Endothelial cell of umbilical vein (primary cell): ENCODE results near the gene ANXA2R. TPM values are rescaled to one million over a fixed set of nuclear protein-coding genes. Genes with fewer than 3 reads are reported as not detected.

Source experiments
- BruUV-seq: library from RNA; stranded (reverse); fragments of 400-500 nt; replicated peaks from 2 replicates; lab custom pipeline; 2021; lab: Mats Ljungman, UMichigan
- CTCF ChIA-PET: fragments of 300-600, 350-600 bp; sonication (Branson Sonifier 250); formaldehyde crosslinking; loops from one replicate; lab custom pipeline; 2021; ENCODE audit warnings: antibody characterized with exemption, inconsistent platforms; lab: Charles Lee
- POLR2A ChIA-PET: fragments of 300-600, 350-600 bp; sonication (Branson Sonifier 250); formaldehyde crosslinking; loops from one replicate; lab custom pipeline; 2021; ENCODE audit warnings: antibody characterized with exemption, inconsistent platforms; lab: Charles Lee
- DNase-seq: peaks from one replicate; pipeline ENCODE4 v3.0.0-alpha.2; 2011; ENCODE audit warnings: low read depth, low spot score
- FAIRE-seq: peaks from 2 replicates; lab custom pipeline; 2011; peaks lifted over from hg19 to GRCh38; lab: Jason Lieb, UNC
- H2AFZ ChIP-seq: 2 replicates; pipeline ENCODE4 v1.6.0; 2012; ENCODE audit warnings: low read depth, low read length, control low read depth, inconsistent platforms
- H3K27ac ChIP-seq: 2 replicates; pipeline ENCODE4 v1.5.1; 2011; ENCODE audit warnings: low read depth, mild to moderate bottlenecking, control low read depth, low read length, moderate library complexity; ENCODE audit not compliant: insufficient read depth
- H3K27me3 ChIP-seq, 2 experiments: 2 replicates each; pipeline versions ENCODE4 v1.6.0 to v1.6.1; 2011; ENCODE audit warnings: low read length in 2 of 2, mixed read lengths in 1 of 2; ENCODE audit not compliant: control insufficient read depth in 2 of 2, insufficient read depth in 2 of 2
- H3K36me3 ChIP-seq, 2 experiments: 2 replicates in 1 of 2; 3 replicates in 1 of 2; pipeline ENCODE4 v1.5.1; 2011; ENCODE audit warnings: low read length in 2 of 2, mild to moderate bottlenecking in 1 of 2, moderate library complexity in 1 of 2; ENCODE audit not compliant: control insufficient read depth in 2 of 2, insufficient read depth in 2 of 2; ENCODE audit errors: extremely low read depth in 1 of 2
- H3K4me1 ChIP-seq: 3 replicates; pipeline ENCODE4 v1.5.1; 2011; ENCODE audit warnings: mild to moderate bottlenecking, low read length; ENCODE audit not compliant: control insufficient read depth, insufficient read depth; ENCODE audit errors: extremely low read depth
- H3K4me2 ChIP-seq: 2 replicates; pipeline ENCODE4 v1.6.1; 2011; ENCODE audit warnings: low read length, control low read depth, mixed read lengths; ENCODE audit not compliant: insufficient read depth
- H3K4me3 ChIP-seq, 3 experiments: fragments of 200-600 bp in 1 of 3; sonication (generic), shearing (Covaris generic) in 1 of 3; replicated peaks in 1 of 3; 2 replicates each; pipeline ENCODE4 v1.5.1; 2011 to 2016; ENCODE audit warnings: control low read depth in 3 of 3, low read length in 3 of 3, mild to moderate bottlenecking in 2 of 3, inconsistent platforms in 1 of 3, low read depth in 1 of 3, moderate library complexity in 1 of 3; ENCODE audit not compliant: insufficient read depth in 1 of 3
- H3K79me2 ChIP-seq: 2 replicates; pipeline ENCODE4 v1.6.0; 2012; ENCODE audit warnings: low read length, inconsistent platforms; ENCODE audit not compliant: control insufficient read depth, insufficient read depth
- H3K9ac ChIP-seq: replicated peaks from 2 replicates; pipeline ENCODE3; 2011; ENCODE audit warnings: low read length, control low read depth; ENCODE audit not compliant: insufficient read depth; ENCODE audit errors: extremely low read depth
- H3K9me1 ChIP-seq: replicated peaks from 3 replicates; pipeline ENCODE4 v1.6.0; 2011; ENCODE audit warnings: mild to moderate bottlenecking, low read length; ENCODE audit not compliant: control insufficient read depth, insufficient read depth; ENCODE audit errors: extremely low read depth
- H3K9me3 ChIP-seq: replicated peaks from 2 replicates; pipeline ENCODE4 v1.5.1; 2012; ENCODE audit warnings: low read length, inconsistent platforms; ENCODE audit not compliant: control insufficient read depth, insufficient read depth
- H4K20me1 ChIP-seq: replicated peaks from 2 replicates; pipeline ENCODE3; 2011; ENCODE audit warnings: mild to moderate bottlenecking, low read length; ENCODE audit not compliant: control insufficient read depth, insufficient read depth; ENCODE audit errors: extremely low read depth
- CTCF ChIP-seq, 2 donors: IDR thresholded peaks; 1 replicate in 1 of 2; 2 replicates in 1 of 2; pipeline ENCODE4 v1.5.1; 2011; ENCODE audit warnings: low read length in 2 of 2, mild to moderate bottlenecking in 2 of 2, moderate library complexity in 2 of 2, control low read depth in 1 of 2, inconsistent platforms in 1 of 2, low read depth in 1 of 2; ENCODE audit not compliant: insufficient read depth in 1 of 2; ENCODE audit errors: extremely low read depth in 1 of 2
- EZH2 ChIP-seq: IDR thresholded peaks from 2 replicates; pipeline ENCODE4 v1.6.1; 2012; ENCODE audit warnings: borderline replicate concordance, low read depth, mild to moderate bottlenecking, moderate library complexity, low read length, inconsistent platforms; ENCODE audit not compliant: severe bottlenecking
- FOS ChIP-seq: IDR thresholded peaks from 2 replicates; pipeline ENCODE4 v1.6.1; 2011; ENCODE audit warnings: mild to moderate bottlenecking, low read length, moderate library complexity, borderline replicate concordance; ENCODE audit not compliant: insufficient read depth
- GATA2 ChIP-seq: IDR thresholded peaks from 2 replicates; pipeline ENCODE4 v1.7.0; 2011; ENCODE audit warnings: low read depth, mild to moderate bottlenecking, moderate library complexity, mixed read lengths, low read length; ENCODE audit not compliant: insufficient read length, insufficient read depth
- JUN ChIP-seq: IDR thresholded peaks from 2 replicates; pipeline ENCODE4 v1.6.1; 2011; ENCODE audit warnings: borderline replicate concordance, low read depth; ENCODE audit not compliant: insufficient read length, insufficient read depth
- MYC ChIP-seq: IDR thresholded peaks from one replicate; pipeline ENCODE4 v1.6.1; 2011; ENCODE audit warnings: mild to moderate bottlenecking, low read depth, low read length
- POLR2A ChIP-seq: IDR thresholded peaks from 2 replicates; pipeline ENCODE4 v1.6.1; 2012; ENCODE audit warnings: low read depth, mild to moderate bottlenecking, control low read depth, low read length
- POLR2AphosphoS5 ChIP-seq: IDR thresholded peaks from 2 replicates; pipeline ENCODE4 v1.6.1; 2012; ENCODE audit warnings: low read depth, mild to moderate bottlenecking, control low read depth, low read length, moderate library complexity; ENCODE audit not compliant: insufficient read depth
- dilution Hi-C: fragments of 300-500 bp; cut with MboI; formaldehyde crosslinking; loops from one replicate; pipeline ENCODE4 v1.15.0; 2019; ENCODE audit warnings: low sequenced_read_pairs; ENCODE audit not compliant: extremely low pct_ligation_motif_present
- intact Hi-C: fragments of 100-400 bp; cut with micrococcal nuclease; formaldehyde crosslinking; loops from one replicate; pipeline ENCODE4 v1.10.0; 2022
- polyA plus RNA-seq, 4 experiments: library from polyadenylated mRNA; depleted of rRNA in 3 of 4; stranded (reverse) in 3 of 4; unstranded in 1 of 4; fragments of >200 nt; gene quantifications; 2 replicates each; pipeline versions ENCODE4 v1.2.1 to v1.2.3, GENCODE V29; 2011 to 2012; ENCODE audit warnings: missing spikeins in 1 of 4
- total RNA-seq: library from RNA; stranded (reverse); gene quantifications from 2 replicates; pipeline ENCODE4 v1.2.3, GENCODE V29; 2021
- TF ChIP-seq, protein P1 (sequence below): IDR thresholded peaks from 2 replicates; pipeline ENCODE4 v1.6.1; 2011; ENCODE audit not compliant: insufficient read depth, insufficient read length

ANXA2R gene
- total and polyA plus RNA-seq, 2 donors (not counting 3 experiments of a cell fraction or from before 2014, with no cell fraction given): 6.6 to 10.4 TPM

GRCh38 chr5:43005031-43005430 lies 35.1 kb downstream of the ANXA2R start:
- H3K36me3 ChIP-seq: no peaks in the 10 kb centered on the region
- no peaks in the 10 kb centered on the region for H3K9me3 ChIP-seq
- H3K79me2 ChIP-seq: no peaks in the 10 kb centered on the region
- BruUV-seq: no TSS peak
- dilution Hi-C loops (no loop called here), intact Hi-C loops (no loop called here)
- no peak for TF ChIP-seq GATA2
- TF ChIP-seq POLR2A: no peak
- TF ChIP-seq JUN: no peak
- TF ChIP-seq CTCF (IDR thresholded peaks at IDR 0.05; ENCODE audit: extremely low read depth in 1 of 2, insufficient read depth in 1 of 2, low read depth in 1 of 2, low read length in 2 of 2): no peak
- no peak for TF ChIP-seq MYC
- TF ChIP-seq, protein P1, sequence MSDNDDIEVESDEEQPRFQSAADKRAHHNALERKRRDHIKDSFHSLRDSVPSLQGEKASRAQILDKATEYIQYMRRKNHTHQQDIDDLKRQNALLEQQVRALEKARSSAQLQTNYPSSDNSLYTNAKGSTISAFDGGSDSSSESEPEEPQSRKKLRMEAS: no peak
- TF ChIP-seq POLR2AphosphoS5: no peak
- TF ChIP-seq FOS: no peak
- no peak for TF ChIP-seq EZH2
- H3K27ac ChIP-seq: no peak overlapping the region
- FAIRE-seq (no peak), DNase-seq (no peak)
- H3K4me2 ChIP-seq: no peak overlapping the region
- no peak overlapping the region for H2AFZ ChIP-seq
- H3K4me3 ChIP-seq: no peak overlapping the region
- ChIA-PET POLR2A (no interaction called here), CTCF (no interaction called here)
- H3K27me3 ChIP-seq: no peaks in the 10 kb centered on the region
- peaks cover 22% of the 10 kb centered on the region for H3K4me1 ChIP-seq
- H3K9ac ChIP-seq: no peak overlapping the region
- H3K9me1 ChIP-seq: no peaks in the 10 kb centered on the region
- H4K20me1 ChIP-seq: no peaks in the 10 kb centered on the region
